Muscle of back (tissue), 13 donors: Measurements from ENCODE around the gene CCDC167. TPM values are rescaled to one million over a fixed set of nuclear protein-coding genes. Genes with fewer than 3 reads are reported as not detected.

ENCODE experiments used
- DNase-seq, 3 donors: peaks; one replicate each; pipeline versions ENCODE4 v3.0.0 to v3.0.0-alpha.2; 2013
- long read RNA-seq, 9 donors: transcript quantifications; one replicate each; lab custom pipeline, GENCODE V29; 2026
- polyA plus RNA-seq, 10 donors: library from polyadenylated mRNA; unstranded; fragments of 120-200 nt; gene quantifications; one replicate each; pipeline ENCODE4 v1.2.1, GENCODE V29; 2013; ENCODE audit not compliant: insufficient read length in 10 of 10

Gene CCDC167
- 10 to 100 TPM; 18.5 to 26.6 (median 22.0) TPM for polyA plus RNA-seq
- long read RNA-seq, donor 1, transcript CCDC167-201 (4 exons, 619 nt): major isoform, 27 of 33 reads
- long read RNA-seq, donor 1, partial matches to known transcripts: 0 of 33 reads
- long read RNA-seq, donor 1, other reads (novel, unspliced or antisense): 6 of 33 reads
- long read RNA-seq, donor 2, transcript CCDC167-201 (4 exons, 619 nt): major isoform, 19 of 30 reads
- long read RNA-seq, donor 2, partial matches to known transcripts: 6 of 30 reads
- long read RNA-seq, donor 2, other reads (novel, unspliced or antisense): 5 of 30 reads
- long read RNA-seq, donor 3: 0 reads
- long read RNA-seq, donor 4, transcript CCDC167-201 (4 exons, 619 nt): major isoform, 15 of 22 reads
- long read RNA-seq, donor 4, partial matches to known transcripts: 7 of 22 reads
- long read RNA-seq, donor 4, other reads (novel, unspliced or antisense): 0 of 22 reads
- long read RNA-seq, donor 5, transcript CCDC167-201 (4 exons, 619 nt): major isoform, 25 of 25 reads
- long read RNA-seq, donor 5, partial matches to known transcripts: 0 of 25 reads
- long read RNA-seq, donor 5, other reads (novel, unspliced or antisense): 0 of 25 reads
- long read RNA-seq, donor 6, transcript CCDC167-201 (4 exons, 619 nt): major isoform, 27 of 27 reads
- long read RNA-seq, donor 6, partial matches to known transcripts: 0 of 27 reads
- long read RNA-seq, donor 6, other reads (novel, unspliced or antisense): 0 of 27 reads
- long read RNA-seq, donor 7, transcript CCDC167-201 (4 exons, 619 nt): major isoform, 12 of 12 reads
- long read RNA-seq, donor 7, partial matches to known transcripts: 0 of 12 reads
- long read RNA-seq, donor 7, other reads (novel, unspliced or antisense): 0 of 12 reads
- long read RNA-seq, donor 8, transcript CCDC167-201 (4 exons, 619 nt): major isoform, 17 of 17 reads
- long read RNA-seq, donor 8, partial matches to known transcripts: 0 of 17 reads
- long read RNA-seq, donor 8, other reads (novel, unspliced or antisense): 0 of 17 reads
- long read RNA-seq, donor 9, transcript CCDC167-201 (4 exons, 619 nt): major isoform, 5 of 5 reads
- long read RNA-seq, donor 9, partial matches to known transcripts: 0 of 5 reads
- long read RNA-seq, donor 9, other reads (novel, unspliced or antisense): 0 of 5 reads

DNA sequence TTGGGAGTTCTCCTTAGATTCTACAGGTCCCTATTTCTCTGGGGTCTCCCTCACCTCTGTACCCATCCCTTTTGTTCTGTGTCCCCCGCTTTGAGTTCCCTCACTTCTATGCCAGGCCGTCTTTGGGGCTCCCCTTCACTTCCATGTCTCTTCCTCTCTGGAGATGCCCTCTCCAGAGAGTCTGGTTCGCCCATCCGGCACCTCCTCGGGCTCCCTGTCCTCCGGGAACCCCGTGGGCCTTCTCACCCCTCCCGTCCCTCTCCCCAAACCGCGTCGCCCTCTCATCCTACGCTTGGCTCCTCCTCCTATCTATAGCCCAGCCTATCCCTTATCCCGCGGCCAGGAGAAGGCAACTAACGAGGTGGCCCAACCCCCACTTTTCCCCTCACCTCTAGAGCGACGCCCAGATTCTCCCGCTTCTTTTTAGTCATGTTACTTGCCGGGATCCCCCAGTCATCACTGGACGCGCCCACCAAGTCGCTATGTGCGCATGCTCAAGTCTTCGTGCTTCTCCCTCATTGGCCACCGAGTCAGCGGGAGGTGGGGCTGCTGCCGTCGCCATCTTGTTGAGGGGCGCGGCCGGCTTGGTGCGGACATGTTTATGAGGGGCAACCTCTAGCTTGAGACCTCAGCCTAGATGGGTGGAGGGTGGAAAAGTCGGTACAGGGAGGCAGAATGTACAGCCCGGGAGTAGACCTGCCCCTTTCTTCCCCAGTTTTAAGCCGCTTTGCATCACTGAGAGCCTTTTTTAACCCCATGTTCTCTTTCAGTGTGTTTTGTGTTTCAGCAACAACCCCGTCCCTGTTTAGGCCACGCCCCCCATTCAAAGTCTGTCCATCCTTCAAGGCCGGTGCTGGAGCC lies at the start of gene CCDC167:
Gene CCDC167 (minus strand): TSS at position 461 of the 861 bp plus-strand sequence. CDS start 30 bp downstream, at position 431.
- peak; percentile 97 to 98 (median 97) for DNase-seq

DNA sequence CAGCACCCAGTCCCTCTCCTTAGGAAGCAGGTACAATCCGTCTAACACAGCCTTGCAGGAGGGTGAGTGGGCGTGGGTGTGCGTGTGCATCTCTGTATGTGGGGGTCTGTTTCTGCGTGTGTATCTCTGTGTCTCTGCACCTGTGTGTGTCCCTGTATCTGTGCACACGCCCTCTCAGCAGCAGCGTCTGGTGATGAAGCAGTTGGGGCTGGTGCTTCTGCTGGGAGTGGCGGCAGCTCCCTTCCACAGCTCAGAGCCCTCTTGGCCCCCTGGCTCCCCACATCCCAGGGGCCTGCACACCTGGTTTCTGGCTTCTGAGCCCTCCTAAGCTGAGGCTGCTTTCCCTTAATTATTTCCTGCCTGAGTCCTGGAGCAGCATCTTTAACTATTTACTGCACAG lies 49.5 kb upstream of the CCDC167 start:
- DNase-seq: no peak

DNA sequence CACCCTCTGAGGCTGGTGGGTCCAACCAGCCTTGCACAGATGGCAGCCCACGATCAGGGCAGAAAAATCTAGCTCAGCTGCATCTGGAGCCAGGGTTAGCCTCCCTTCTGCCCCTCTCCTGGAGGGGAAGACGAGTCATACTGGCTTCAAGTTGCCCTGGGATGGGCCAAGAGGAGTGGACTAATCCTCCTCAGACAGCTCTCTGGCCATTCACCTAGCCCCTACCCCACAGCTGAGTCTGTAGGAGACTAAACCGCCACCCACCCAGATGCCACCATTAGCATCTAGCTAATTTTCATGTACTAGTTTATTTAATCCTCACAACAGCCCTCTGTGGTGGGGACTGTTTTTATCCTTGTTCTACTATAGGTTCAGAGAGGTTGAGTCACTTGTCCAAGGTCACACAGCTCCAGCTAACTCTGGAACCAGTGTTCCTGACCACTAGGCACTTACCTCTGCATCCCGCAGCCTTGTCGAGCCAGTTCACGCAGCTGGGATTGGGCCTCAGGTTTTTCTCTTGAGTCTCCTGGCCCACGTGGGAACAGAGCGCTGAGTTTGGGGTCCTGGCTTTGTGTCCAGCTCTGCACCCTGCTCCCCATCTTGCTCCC lies 48.5 kb upstream of the CCDC167 start:
- DNase-seq: no peak

DNA sequence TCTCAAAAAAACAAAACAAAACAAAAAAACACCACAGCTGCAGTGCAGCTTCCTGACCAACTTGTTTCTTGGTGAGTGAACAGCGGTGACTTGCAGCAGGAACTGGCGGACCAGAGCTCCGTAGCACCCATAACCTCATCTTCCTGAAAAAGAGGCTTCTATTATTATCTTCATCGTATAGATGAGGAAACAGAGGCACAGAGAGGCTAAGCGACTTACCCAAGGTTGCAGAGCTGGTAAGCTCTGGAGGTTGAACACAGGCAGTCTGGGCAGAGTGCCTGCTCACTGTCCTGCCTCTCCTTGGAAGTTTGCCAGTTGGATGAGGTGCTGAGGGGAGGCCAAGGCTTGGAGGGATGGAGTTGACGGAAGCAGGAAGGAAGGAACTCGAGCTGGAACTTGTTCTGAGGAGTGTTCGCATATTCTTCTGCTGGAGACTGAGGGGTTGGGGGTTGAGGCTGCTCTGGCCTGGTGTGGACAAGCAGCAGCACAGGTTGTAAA lies 47.9 kb upstream of the CCDC167 start:
- peak in 2 of 3 donors; percentile 38 to 45 for DNase-seq

DNA sequence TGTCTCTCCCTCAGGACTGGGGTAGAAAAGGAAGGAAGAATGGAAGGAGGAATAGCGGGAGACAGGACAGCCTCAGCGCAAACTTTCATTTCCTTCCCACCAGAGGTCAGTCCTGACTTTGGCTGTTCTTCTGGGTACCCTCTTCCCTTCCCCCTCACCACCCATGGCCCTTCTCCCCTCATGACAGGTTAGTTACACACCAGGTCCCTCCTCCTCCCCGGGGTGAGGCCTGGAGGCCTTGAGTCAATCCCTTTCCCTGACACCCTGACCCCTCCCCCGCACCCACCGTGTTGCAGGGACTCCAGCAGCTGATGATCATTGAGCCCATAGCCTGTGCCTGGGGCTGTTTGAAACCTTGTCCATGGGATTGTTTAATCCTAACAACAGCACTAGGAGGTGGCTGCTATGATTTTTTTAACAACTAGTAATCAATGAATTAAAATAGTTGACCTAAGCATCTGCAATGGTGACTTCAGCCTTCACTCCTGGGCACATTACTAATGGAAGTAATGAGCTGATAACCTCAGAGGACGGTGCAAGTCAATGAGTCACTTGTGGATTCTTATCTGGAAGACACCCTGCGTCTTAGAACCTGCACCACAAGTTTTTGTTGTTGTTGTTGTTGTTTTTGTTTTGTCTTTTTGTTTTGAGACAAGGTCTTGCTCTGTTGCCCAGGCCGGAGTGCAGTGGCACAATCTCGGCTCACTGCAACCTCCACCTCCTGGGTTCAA lies 46.6 kb upstream of the CCDC167 start:
- DNase-seq: no peak

DNA sequence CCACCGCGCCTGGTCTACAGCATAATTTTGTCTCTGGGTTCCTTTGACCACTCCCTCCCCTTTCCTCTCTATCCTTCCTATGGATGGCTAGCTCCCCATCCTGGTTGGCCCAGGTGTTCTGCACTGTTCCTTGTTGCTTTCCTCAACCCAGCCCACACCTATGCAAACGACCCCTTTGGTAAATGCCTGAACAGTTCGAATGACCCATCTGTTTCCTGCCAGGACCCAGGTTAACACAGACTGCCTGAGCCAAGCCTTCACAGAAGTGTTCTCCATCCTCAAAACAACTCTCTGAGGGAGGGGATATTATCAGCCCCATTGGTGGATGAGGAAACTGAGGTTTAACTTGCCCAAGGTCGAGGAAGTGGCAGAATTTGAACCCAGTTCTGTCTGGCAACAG lies 44.8 kb upstream of the CCDC167 start:
- no peak for DNase-seq

DNA sequence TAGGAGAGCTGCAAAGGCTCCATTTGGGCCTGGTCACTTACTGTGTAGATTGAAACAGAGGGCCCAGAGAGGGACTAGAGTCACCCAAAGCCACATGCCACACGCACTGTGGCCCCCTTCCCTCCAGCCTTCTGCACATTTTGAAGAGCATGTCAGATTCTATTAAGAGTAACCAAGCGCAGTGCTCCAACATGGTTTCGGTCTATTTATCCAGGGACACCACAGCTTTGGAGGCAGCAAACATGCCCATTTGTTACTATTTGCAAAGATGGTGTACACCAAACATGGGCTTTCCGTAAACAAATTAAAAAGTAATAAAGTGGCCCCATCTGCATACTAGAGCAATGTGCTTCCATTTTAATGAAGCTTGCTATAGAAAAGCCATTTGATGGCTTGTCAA lies 43.7 kb upstream of the CCDC167 start:
- no peak for DNase-seq

DNA sequence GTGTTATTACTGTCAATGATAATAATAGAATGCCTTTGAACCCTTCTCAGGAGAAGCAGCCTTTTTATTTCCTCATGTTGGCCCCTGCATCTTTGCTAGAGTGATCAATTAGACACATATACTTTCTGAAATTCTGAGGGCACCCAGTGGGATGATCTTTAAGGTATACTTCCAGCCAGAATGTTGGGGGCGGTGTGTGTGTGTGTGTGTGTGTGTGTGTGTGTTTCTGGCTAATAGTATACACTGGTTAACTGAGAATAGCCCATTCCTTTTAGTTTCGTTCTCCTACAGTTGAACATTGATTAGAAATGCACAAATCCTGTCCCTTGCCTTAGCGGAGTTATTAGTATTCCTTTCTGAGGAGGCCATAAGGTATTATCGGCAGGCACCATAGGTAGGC lies 41.7 kb upstream of the CCDC167 start:
- DNase-seq: no peak

DNA sequence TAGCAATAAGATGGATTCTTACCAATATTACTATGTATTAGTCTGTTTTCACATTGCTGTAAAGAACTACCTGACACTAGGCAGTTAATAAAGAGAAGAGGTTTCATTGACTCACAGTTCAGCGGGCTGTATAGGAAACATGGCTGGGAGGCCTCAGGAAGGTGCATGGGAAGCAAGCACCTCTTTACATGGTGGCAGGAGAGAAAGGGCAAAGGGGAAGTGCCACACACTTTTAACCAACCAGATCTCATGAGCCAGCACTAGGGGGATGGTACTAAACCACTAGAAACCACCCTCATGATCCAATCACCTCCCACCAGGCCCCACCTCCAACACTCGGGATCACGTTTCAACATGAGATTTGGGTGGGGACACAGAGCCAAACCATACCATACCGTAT lies 40.7 kb upstream of the CCDC167 start:
- DNase-seq: no peak

DNA sequence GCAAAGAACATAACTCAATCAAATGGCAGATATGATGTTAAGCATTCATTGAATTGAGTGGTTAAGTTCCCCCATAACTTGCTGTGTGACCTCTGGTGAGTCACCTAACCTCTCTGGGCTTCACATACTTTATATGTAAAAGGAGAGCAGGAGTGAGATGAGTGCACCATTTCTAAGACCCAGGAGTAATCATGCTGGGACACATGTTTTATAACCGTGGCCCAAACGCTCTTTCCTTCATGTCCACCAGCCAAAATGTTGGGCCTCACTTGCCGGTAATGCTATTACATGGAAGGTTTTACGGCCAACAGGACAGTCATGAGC lies 40.3 kb upstream of the CCDC167 start:
- DNase-seq: no peak

DNA sequence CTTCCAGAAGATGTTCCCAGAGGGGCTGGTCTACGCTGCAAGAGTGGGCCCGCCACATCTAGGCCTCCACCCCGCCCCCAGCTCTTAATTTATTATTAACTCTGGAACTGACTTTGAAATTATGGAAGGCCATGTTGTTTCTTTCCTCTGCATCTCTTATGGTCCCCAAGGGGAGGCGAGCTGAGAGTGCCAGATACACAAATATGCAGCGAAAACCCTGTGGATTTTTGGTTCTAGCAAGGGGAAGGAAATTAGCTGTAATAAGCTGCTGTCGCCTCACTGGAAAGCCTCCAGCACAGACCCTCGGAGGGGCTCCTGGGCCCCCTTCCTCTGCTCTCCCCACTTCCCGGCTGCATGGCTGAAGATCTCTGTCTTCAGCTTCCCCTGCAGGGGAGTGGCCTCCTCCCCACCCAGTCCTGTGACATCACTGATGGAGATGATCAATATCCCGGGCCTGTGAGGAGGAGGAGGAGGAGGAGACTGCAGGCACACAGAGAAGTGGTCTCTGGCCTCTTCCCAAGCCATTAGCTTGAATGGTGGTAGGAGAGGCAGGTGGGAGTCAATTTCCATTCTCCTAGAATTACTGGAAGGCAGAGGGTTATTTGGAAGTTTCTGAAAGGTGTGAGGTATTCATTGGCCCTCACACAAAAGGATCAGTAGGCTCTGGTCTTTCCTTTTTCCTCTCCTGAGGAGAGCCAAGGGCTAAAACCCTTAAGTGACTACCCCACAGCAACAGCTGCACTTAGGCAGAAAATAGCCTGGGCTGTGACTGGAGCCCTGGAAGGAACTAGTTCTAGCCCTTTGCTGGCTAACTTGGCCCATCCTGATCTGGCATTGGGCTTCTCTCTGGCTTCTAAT lies 39.7 kb upstream of the CCDC167 start:
- peak in 1 of 3 donors; percentile 14 for DNase-seq

DNA sequence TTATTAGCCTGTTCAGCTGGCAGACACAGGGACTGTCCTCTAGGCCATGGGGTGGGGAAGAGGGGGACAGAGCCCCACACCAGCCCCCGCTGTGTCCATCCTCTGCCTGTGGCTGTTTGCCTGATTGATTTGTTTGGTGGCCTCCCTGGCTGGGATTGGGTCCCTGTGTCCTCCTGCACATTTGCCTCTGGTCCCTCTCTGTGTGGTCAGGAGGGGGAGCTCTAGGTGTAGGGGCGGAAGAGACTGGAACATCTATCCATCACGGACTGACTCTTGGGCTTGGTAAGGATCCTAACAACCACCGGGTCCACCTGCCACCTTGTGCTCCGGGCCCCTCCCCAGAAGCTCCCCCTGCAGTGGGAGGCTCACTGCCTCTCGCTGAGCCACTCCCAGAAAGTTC lies 38.4 kb upstream of the CCDC167 start:
- DNase-seq: no peak

DNA sequence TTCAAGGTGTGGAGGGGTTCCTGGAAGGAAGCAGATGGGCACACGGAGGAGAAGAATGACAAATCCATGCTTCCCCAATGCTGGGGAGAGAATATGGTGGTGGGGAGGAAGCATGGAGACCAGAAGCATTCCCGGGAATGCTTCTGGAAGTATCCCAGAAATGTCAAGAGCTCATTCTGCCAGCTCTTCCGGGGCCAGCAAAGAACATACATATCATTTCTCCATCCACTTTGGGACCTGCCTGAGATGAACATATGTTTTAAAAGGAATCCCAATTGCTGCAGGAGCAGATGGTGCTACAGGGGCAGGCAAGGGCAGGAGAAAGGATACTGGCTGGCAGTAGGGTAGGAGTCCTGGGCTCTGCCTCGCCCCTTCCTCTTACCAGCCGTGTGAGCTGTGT lies 37.9 kb upstream of the CCDC167 start:
- no peak for DNase-seq

DNA sequence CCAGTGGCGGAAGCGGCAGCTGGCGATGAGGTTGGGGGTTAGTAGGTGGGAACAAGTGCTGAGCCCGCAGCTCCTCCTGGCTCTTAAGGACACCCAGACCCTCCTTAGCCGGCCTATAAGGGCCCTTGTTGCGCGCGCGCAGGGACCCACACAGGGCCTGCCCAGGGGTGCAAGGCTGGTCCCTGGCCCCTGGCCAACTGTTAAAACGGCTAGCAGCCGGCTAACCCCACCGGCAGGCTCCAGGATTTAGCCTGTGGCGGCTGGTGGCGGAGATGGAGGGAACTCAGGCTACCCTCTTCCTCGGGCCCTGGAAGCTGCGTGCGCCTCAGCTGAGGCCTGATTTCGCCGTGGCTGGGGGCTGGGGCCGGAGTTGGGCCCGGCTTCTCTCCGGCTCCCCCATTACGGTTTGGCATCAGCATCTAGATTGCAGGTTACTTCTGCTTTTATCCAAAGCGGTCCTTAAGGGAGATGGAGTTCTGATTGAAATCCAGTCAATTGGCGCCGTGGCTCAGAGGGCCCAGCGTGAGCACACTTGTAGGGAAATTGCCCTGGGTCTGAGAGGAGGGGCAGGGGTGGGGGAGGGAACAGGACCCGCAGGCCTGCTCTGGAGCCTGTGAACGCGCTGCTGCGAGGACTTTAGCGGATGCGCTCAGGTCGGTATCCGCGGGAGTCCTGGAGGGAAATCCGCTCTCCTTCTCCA lies 36.9 kb upstream of the CCDC167 start:
- DNase-seq: peak in 1 of 3 donors; percentile 40

DNA sequence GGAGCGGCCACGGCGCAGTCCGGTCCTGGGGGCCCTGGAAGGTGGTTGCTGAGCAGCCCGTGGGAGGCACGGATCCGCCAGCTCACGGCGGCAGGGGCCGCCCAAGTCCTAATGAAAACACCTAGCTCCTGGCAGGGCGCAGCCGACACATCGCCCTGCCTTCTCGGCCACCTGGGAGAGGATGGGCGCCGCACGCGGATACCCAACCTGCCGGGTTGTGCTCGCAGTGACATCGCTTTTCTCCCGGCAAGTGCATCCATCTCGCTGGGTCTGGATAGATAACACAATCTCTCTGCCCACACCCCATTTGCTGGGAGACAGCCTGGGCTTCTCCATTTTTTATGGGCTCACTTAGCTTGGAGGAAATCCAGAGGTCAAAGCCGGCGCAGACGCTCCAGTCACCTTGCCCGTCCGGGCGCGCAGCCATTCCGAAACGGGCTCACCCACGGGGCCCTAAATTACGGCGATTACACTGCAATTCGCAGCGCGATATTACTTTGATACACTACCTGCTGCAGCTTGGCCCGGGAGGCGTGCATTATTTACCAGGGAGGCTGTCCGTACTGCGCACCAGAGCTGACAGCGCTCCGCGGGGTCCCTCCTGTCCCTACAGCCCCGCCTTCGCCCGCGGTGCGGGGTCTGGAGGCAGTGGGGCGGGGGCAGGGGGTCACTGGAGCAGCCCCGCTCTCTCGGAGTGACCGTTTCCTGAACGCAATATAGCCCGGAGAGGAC lies 36.2 kb upstream of the CCDC167 start:
- peak in 1 of 3 donors; percentile 30 for DNase-seq

DNA sequence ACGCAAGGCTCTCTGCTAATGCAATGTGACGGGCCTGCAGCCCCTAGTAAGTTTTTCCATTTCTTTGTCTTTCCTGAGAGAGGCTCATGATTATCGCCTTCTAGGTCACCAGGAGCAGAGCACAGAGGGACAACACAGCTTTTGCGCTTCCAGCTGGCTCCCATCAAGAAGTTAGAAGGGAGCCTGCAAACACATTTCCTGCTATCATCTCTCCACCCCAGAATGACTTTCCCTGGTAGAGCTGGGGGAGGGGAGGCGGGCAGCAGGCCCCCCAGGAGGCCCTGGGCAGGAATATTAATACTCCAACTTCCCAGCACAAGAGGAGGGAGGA lies 35.7 kb upstream of the CCDC167 start:
- DNase-seq: peak in 1 of 3 donors; percentile 22

DNA sequence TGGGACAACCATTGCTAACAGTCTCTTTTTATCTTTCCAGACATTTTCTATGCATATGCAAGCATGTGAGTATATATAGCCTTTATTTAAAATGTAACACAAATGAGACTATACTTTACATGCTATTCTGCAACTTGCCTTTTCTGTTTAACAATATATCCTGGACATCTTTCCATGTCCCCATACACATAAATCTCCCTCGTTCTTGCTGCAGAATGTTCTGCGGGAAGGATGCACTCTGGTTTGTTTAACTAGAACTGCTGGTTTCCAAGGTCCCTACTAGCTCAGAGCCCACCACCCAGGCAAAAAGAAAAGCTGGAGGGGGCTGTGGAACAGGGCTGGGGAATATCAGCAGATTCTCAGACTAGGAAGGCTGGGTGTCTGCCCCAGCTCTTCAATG lies 35.2 kb upstream of the CCDC167 start:
- DNase-seq: no peak

DNA sequence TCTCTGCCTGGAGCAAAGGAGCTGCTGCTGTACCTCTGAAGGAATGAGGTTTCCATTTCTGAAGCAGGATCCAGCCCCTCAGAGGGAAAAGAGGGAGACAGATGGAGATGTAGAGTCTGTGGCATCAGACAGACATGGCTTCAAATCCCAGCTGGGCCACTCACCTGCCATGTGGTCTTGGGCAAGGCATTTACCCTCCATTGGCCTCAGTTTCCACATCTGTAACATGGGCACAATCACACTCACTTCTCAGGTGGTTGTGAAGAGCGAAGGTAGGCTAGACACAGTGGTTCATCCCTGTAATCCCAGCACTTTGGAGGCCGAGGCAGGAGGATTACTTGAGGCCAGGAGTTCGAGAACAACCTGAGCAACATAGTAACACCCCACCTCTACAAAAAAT lies 32.4 kb upstream of the CCDC167 start:
- DNase-seq: no peak
